C4-2B (cell line): ENCODE data around the gene FBXL15.

ENCODE experiments used
- CTCF ChIP-seq: fragments of 450-650 bp; conservative IDR thresholded peaks from 2 replicates; pipeline ENCODE4 v1.5.1; 2017; ENCODE audit warnings: mild to moderate bottlenecking
- ZFX ChIP-seq: fragments of 450-650 bp; IDR thresholded peaks from 2 replicates; pipeline ENCODE4 v1.6.1; 2017

DNA sequence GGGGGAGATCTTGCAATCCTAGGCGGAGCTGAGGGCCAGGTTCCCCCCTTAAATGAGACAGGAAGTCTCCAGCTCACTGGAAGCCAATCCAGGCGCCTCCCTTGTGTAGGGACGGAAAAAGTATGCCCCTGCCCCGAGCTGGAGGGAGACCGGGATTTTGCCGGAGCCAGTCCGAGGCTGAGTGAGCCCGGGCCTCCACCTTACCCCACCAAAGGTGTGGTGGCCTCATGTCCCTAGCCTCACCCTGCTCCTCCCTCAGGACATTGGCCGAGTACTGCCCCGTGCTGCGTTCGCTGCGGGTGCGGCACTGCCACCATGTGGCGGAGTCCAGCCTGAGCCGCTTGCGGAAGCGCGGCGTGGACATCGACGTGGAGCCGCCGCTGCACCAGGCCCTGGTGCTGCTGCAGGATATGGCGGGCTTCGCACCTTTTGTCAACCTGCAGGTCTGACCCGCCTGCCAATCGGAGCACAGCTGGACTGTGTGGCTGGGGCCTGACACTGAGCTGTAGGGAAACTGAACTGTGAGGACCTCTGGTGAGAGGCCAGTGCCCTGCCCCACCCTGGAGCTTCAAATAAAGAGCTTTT lies 2.0 kb downstream of the FBXL15 start:
- peak; percentile 97 for TF ChIP-seq CTCF
- no peak for TF ChIP-seq ZFX
